CD14-positive monocyte (primary cell): ENCODE data around the gene EP400. TPM values are rescaled to one million over a fixed set of nuclear protein-coding genes. Genes with fewer than 3 reads are reported as not detected.
"Not testable (repeated sequence)": the region's sequence is repeated elsewhere in the genome, so short reads cannot be mapped to it uniquely, and the experiment has no call there.

Experiments used
- DNase-seq, 3 donors: peaks; one replicate each; pipeline ENCODE4 v3.0.0-alpha.2; 2011 to 2022
- H2AFZ ChIP-seq: 2 replicates; pipeline ENCODE4 v1.6.0; 2012; ENCODE audit warnings: mild to moderate bottlenecking, low read depth, low read length, inconsistent platforms; ENCODE audit not compliant: insufficient read depth, poor library complexity, severe bottlenecking
- H3K27ac ChIP-seq, 2 donors: 1 replicate in 1 of 2; 2 replicates in 1 of 2; pipeline ENCODE4 v1.5.1; 2012 to 2013; ENCODE audit warnings: low read length in 2 of 2, control low read depth in 1 of 2, inconsistent platforms in 1 of 2, low read depth in 1 of 2, mild to moderate bottlenecking in 1 of 2
- H3K27me3 ChIP-seq, 2 donors: one replicate each; pipeline versions ENCODE4 v1.6.0 to v1.6.1; 2011 to 2013; ENCODE audit warnings: low read length in 2 of 2; ENCODE audit not compliant: control insufficient read depth in 2 of 2, insufficient read depth in 2 of 2
- H3K36me3 ChIP-seq, 2 donors: replicated peaks in 1 of 2; 1 replicate in 1 of 2; 2 replicates in 1 of 2; pipeline versions ENCODE4 v1.5.1 to v1.6.1; 2012 to 2013; ENCODE audit warnings: low read length in 2 of 2, control low read depth in 1 of 2, inconsistent platforms in 1 of 2, mild to moderate bottlenecking in 1 of 2; ENCODE audit not compliant: insufficient read depth in 2 of 2, control insufficient read depth in 1 of 2
- H3K4me1 ChIP-seq, 2 donors: 1 replicate in 1 of 2; 2 replicates in 1 of 2; pipeline versions ENCODE4 v1.5.1 to v1.6.1; 2012 to 2013; ENCODE audit warnings: low read length in 2 of 2, control low read depth in 1 of 2, inconsistent platforms in 1 of 2, mild to moderate bottlenecking in 1 of 2, moderate library complexity in 1 of 2; ENCODE audit not compliant: insufficient read depth in 2 of 2, control insufficient read depth in 1 of 2
- H3K4me2 ChIP-seq: replicated peaks from 2 replicates; pipeline ENCODE3; 2012; ENCODE audit warnings: low read length, moderate library complexity, mild to moderate bottlenecking; ENCODE audit not compliant: poor library complexity, severe bottlenecking; ENCODE audit errors: extremely low read depth
- H3K4me3 ChIP-seq, 3 experiments: fragments of 200-600 bp in 1 of 3; sonication (generic) in 1 of 3; replicated peaks in 1 of 3; 1 replicate in 2 of 3; 2 replicates in 1 of 3; pipeline ENCODE4 v1.5.1; 2011 to 2013; ENCODE audit warnings: low read length in 3 of 3, mild to moderate bottlenecking in 3 of 3, control low read depth in 2 of 3, low read depth in 2 of 3, inconsistent platforms in 1 of 3, moderate library complexity in 1 of 3
- H3K79me2 ChIP-seq: 2 replicates; pipeline ENCODE4 v1.6.0; 2012; ENCODE audit warnings: mild to moderate bottlenecking, control low read depth, inconsistent platforms, low read length, moderate library complexity; ENCODE audit not compliant: insufficient read depth
- H3K9ac ChIP-seq: 2 replicates; pipeline ENCODE4 v1.6.0; 2017; ENCODE audit warnings: low read length, mild to moderate bottlenecking; ENCODE audit not compliant: insufficient read depth, poor library complexity, severe bottlenecking
- H3K9me3 ChIP-seq, 2 donors: replicated peaks in 1 of 2; 1 replicate in 1 of 2; 2 replicates in 1 of 2; pipeline versions ENCODE4 v1.5.1 to v1.6.1; 2012 to 2013; ENCODE audit warnings: low read length in 2 of 2, control low read depth in 1 of 2; ENCODE audit not compliant: control insufficient read depth in 1 of 2, insufficient read depth in 1 of 2
- H4K20me1 ChIP-seq: 2 replicates; pipeline ENCODE4 v1.6.0; 2012; ENCODE audit warnings: mild to moderate bottlenecking, low read length, control low read depth, moderate library complexity; ENCODE audit not compliant: insufficient read depth
- H3K27ac Mint-ChIP-seq, 7 donors: one replicate each; pipeline ENCODE4 v1.8.0; 2020; ENCODE audit warnings: mild to moderate bottlenecking in 7 of 7, mixed read lengths in 7 of 7, moderate library complexity in 6 of 7, inconsistent platforms in 2 of 7
- H3K27me3 Mint-ChIP-seq, 3 donors: one replicate each; pipeline ENCODE4 v1.8.0; 2021 to 2022; ENCODE audit warnings: low read depth in 3 of 3, mild to moderate bottlenecking in 3 of 3, mixed read lengths in 3 of 3, moderate library complexity in 3 of 3, inconsistent platforms in 1 of 3
- H3K36me3 Mint-ChIP-seq, 2 donors: one replicate each; pipeline ENCODE4 v1.8.0; 2020; ENCODE audit warnings: mixed read lengths in 2 of 2, inconsistent platforms in 1 of 2, mild to moderate bottlenecking in 1 of 2
- H3K4me1 Mint-ChIP-seq: one replicate; pipeline ENCODE4 v1.8.0; 2020; ENCODE audit warnings: mild to moderate bottlenecking, mixed read lengths
- H3K4me3 Mint-ChIP-seq, 2 donors: one replicate each; pipeline ENCODE4 v1.8.0; 2020; ENCODE audit warnings: mild to moderate bottlenecking in 2 of 2, mixed read lengths in 2 of 2, moderate library complexity in 1 of 2
- H3K9me3 Mint-ChIP-seq, 7 donors: one replicate each; pipeline ENCODE4 v1.8.0; 2020 to 2022; ENCODE audit warnings: mixed read lengths in 7 of 7, mild to moderate bottlenecking in 6 of 7, moderate library complexity in 6 of 7, inconsistent platforms in 2 of 7
- WGBS: methylation state at CpG from one replicate; pipeline ENCODE4 v1.1.5; 2013; ENCODE audit warnings: missing lambda C conversion rate; ENCODE audit not compliant: insufficient coverage; 5-methylcytosine and 5-hydroxymethylcytosine counted together
- intact Hi-C, 2 donors: fragments of 100-400 bp; cut with micrococcal nuclease; formaldehyde crosslinking; loops; one replicate each; pipeline versions ENCODE4 v1.15.0 to v1.15.1; 2023
- polyA plus RNA-seq, 3 donors: library from polyadenylated mRNA; depleted of rRNA in 1 of 3; unstranded in 2 of 3; stranded (reverse) in 1 of 3; fragments of 300-500 nt in 2 of 3; fragments of >200 nt in 1 of 3; fragmentation: Illumina TruSeq in 2 of 3; gene quantifications; 1 replicate in 2 of 3; 2 replicates in 1 of 3; pipeline ENCODE4 v1.2.3, GENCODE V29; 2012 to 2021
- TF ChIP-seq, protein P1 (sequence below): fragments of 200-600 bp; IDR thresholded peaks from one replicate; pipeline ENCODE4 v1.8.0; 2022; ENCODE audit warnings: antibody characterized with exemption, mild to moderate bottlenecking

Gene EP400
- polyA plus RNA-seq, 3 donors, result 0.65 to 12.1 (median 0.81) TPM

DNA sequence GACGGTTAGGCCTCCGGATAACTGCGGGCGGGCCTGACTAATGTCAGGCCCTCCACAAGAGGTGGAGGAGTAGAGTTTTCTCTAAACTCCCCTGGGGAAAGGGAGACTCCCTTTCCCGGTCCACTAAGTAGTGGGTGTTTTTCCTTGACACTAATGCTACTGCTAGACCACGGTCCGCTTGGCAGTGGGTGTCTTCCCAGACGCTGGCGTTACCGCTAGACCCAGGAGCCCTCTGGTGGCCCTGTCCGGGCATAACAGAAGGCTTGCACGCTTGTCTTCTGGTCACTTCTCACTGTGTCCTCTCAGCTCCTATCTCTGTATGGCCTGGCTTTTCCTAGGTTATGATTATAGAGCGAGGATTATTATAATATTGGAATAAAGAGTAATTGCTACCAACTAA is 102.0 kb downstream of the EP400 start:
- H3K4me3 ChIP-seq, H3K9me3 Mint-ChIP-seq, H3K27ac ChIP-seq, H3K27ac Mint-ChIP-seq, H3K4me1 ChIP-seq, H3K79me2 ChIP-seq, H3K9ac ChIP-seq, intact Hi-C loops, H3K4me3 Mint-ChIP-seq, H3K27me3 ChIP-seq, H3K4me1 Mint-ChIP-seq, H2AFZ ChIP-seq, DNase-seq, H3K9me3 ChIP-seq, H3K4me2 ChIP-seq, H4K20me1 ChIP-seq, H3K27me3 Mint-ChIP-seq: not testable (repeated sequence)
- TF ChIP-seq, protein P1, sequence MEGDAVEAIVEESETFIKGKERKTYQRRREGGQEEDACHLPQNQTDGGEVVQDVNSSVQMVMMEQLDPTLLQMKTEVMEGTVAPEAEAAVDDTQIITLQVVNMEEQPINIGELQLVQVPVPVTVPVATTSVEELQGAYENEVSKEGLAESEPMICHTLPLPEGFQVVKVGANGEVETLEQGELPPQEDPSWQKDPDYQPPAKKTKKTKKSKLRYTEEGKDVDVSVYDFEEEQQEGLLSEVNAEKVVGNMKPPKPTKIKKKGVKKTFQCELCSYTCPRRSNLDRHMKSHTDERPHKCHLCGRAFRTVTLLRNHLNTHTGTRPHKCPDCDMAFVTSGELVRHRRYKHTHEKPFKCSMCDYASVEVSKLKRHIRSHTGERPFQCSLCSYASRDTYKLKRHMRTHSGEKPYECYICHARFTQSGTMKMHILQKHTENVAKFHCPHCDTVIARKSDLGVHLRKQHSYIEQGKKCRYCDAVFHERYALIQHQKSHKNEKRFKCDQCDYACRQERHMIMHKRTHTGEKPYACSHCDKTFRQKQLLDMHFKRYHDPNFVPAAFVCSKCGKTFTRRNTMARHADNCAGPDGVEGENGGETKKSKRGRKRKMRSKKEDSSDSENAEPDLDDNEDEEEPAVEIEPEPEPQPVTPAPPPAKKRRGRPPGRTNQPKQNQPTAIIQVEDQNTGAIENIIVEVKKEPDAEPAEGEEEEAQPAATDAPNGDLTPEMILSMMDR, result peak; percentile 15
- peaks cover 83 to 90% of the 10 kb centered on the region in 2 donors for H3K36me3 Mint-ChIP-seq
- WGBS, result no CpG with 5 or more reads among the region's 13 CpGs
- peaks cover 88 to 99% of the 10 kb centered on the region in 2 donors for H3K36me3 ChIP-seq

DNA sequence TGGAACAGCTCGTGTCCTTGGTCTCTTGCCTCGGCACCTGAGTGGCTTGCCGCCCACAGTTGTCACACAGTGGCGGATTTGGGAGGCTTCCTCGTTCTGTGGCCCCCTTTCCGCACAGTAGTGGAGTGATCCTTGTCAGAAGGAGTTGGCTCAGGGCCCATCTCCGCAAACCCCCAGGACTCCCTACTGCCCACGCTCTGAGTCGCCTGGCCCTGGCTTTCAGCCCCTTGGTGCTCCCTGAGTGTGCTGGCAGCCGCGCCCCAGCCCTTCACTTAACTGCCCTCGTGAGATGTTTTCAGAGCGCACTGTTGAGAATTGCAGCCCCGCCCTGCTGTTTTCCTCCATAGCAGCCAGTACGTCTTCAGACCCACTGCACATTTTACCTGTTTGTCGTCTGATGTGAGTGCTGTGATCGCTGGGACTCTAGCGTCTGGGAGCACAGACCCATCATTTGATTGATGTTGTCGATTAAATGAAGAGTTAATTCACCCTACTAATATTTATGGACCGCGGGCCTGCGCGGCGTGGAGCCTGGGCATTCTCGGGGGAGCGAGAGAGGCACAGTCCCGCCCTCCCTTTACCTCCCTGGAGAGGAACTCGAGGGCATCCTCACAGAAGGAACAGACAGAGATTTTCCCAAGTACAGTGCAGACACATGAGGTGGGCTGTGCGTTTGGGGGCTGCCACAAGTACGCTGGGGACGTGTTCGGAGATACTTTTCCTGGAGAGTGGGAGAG is 102.6 kb downstream of the EP400 start:
- Histone ChIP-seq H3K27me3 (no peaks in the 10 kb centered on the region), H3K4me1 (no peaks in the 10 kb centered on the region), H2AFZ (no peak overlapping the region), H3K9ac (no peak overlapping the region), H3K4me2 (no peak overlapping the region), H4K20me1 (no peaks in the 10 kb centered on the region), H3K36me3 (peaks cover 90 to 99% of the 10 kb centered on the region in 2 donors), H3K9me3 (no peaks in the 10 kb centered on the region), H3K27ac (no peak overlapping the region), H3K79me2 (no peaks in the 10 kb centered on the region), H3K4me3 (no peak overlapping the region)
- H3K27me3 Mint-ChIP-seq, result peaks cover 0 to 2% (median 1%) of the 10 kb centered on the region in 3 donors
- no peak overlapping the region for H3K4me3 Mint-ChIP-seq
- no peaks in the 10 kb centered on the region for H3K4me1 Mint-ChIP-seq
- WGBS, result 94% methylated on average over 26 of the region's 32 CpGs
- peaks cover 0 to 4% (median 3%) of the 10 kb centered on the region in 7 donors for H3K9me3 Mint-ChIP-seq
- intact Hi-C loops, result no loop called here
- peaks cover 83 to 90% of the 10 kb centered on the region in 2 donors for H3K36me3 Mint-ChIP-seq
- no peak overlapping the region for H3K27ac Mint-ChIP-seq
- TF ChIP-seq, protein P1, result no peak
- DNase-seq, result no peak
